A673 (cell line): ENCODE results near the gene NRG3.

ENCODE experiments used
- CTCF ChIP-seq: fragments of 300-800, 200-600 bp; sonication (generic); conservative IDR thresholded peaks from 2 replicates; pipeline ENCODE4 v1.5.1; 2017; ENCODE audit warnings: low read depth, mild to moderate bottlenecking, antibody characterized with exemption, low read length, moderate library complexity, mixed read lengths
- EZH2 ChIP-seq: fragments of 200-600 bp; sonication (generic); IDR thresholded peaks from 2 replicates; pipeline ENCODE4 v1.6.1; 2017; ENCODE audit warnings: borderline replicate concordance, low read depth, mild to moderate bottlenecking, mixed read lengths, antibody characterized with exemption, low read length; ENCODE audit not compliant: poor library complexity, severe bottlenecking

- TF ChIP-seq CTCF (no peak), EZH2 (no peak)
Observed at GRCh38 chr10:82576093-82576492, 701.1 kb downstream of the NRG3 start.
